NCI-H2227 (cell line): ENCODE results near the gene RASA3.

Experiments used
- DNase-seq: peaks from one replicate; lab custom pipeline; 2025; ENCODE audit not compliant: unreplicated experiment; lab: John Stamatoyannopoulos, UW

Gene RASA3

GRCh38 chr13:114057166-114058050 lies 75.0 kb downstream of the RASA3 start:
- no peak for DNase-seq

- no peak for DNase-seq
These were observed 76.0 kb downstream of the RASA3 start for GRCh38 chr13:114056205-114057013.

GRCh38 chr13:114055766-114056165 lies 76.7 kb downstream of the RASA3 start:
- no peak for DNase-seq

GRCh38 chr13:114054830-114055439 lies 77.5 kb downstream of the RASA3 start:
- DNase-seq = no peak

- no peak for DNase-seq
These were observed 78.2 kb downstream of the RASA3 start for GRCh38 chr13:114054264-114054663.

GRCh38 chr13:114053026-114053425 lies 79.4 kb downstream of the RASA3 start:
- DNase-seq = no peak

- DNase-seq = no peak
These were observed 81.6 kb downstream of the RASA3 start for GRCh38 chr13:114050536-114051450.

- no peak for DNase-seq
These were observed 82.8 kb downstream of the RASA3 start for GRCh38 chr13:114049626-114050101.

- no peak for DNase-seq
These were observed 83.4 kb downstream of the RASA3 start for GRCh38 chr13:114049026-114049425.

GRCh38 chr13:114048443-114048842 lies 84.0 kb downstream of the RASA3 start:
- DNase-seq = no peak

- no peak for DNase-seq
These were observed 85.0 kb downstream of the RASA3 start for GRCh38 chr13:114047358-114047881.

GRCh38 chr13:114046431-114046975 lies 85.9 kb downstream of the RASA3 start:
- DNase-seq = peak; percentile 61

GRCh38 chr13:114045113-114045735 lies 87.2 kb downstream of the RASA3 start:
- DNase-seq = no peak

GRCh38 chr13:114044486-114044885 lies 87.9 kb downstream of the RASA3 start:
- peak; percentile 61 for DNase-seq

GRCh38 chr13:114043421-114044053 lies 88.9 kb downstream of the RASA3 start:
- DNase-seq = peak; percentile 82

GRCh38 chr13:114042066-114042815 lies 90.2 kb downstream of the RASA3 start:
- no peak for DNase-seq

GRCh38 chr13:114041493-114041892 lies 90.9 kb downstream of the RASA3 start:
- no peak for DNase-seq

- DNase-seq = no peak
These were observed 92.8 kb downstream of the RASA3 start for GRCh38 chr13:114039471-114040141.
